ENCODE measurements around the gene RBPJ.
A peak's percentile ranks its signal among the peaks of the same experiment; 100 is the strongest.

- peak in 1 of 6 experiments; percentile 26 for TF ChIP-seq CTCF (IDR thresholded peaks at IDR 0.05)
- peak in 1 of 4 donors; percentile 24 for TF ChIP-seq POLR2A (IDR thresholded peaks at IDR 0.05)
Observed at GRCh38 chr4:26319467-26319948, 1.3 kb upstream of the RBPJ start.

Data from esophagus squamous epithelium (tissue), 4 donors.